ENCODE data around the gene NUP210.

- no peak for TF ChIP-seq CEBPB (IDR thresholded peaks at IDR 0.05; ENCODE audit: borderline replicate concordance, low read depth, low read length)
- TF ChIP-seq ASH2L (IDR thresholded peaks at IDR 0.05; ENCODE audit: insufficient read length, low read depth, low read length): no peak
- no peak for TF ChIP-seq POLR2A (IDR thresholded peaks at IDR 0.05; ENCODE audit: insufficient read depth in 1 of 2, low read depth in 2 of 2, low read length in 2 of 2)
- no peak for TF ChIP-seq MBNL3 (CRISPR knock-in tag; conservative IDR thresholded peaks at IDR 0.05)
- TF ChIP-seq CBFB (CRISPR knock-in tag; IDR thresholded peaks at IDR 0.05): no peak
- no peak for TF ChIP-seq HINFP (CRISPR knock-in tag; IDR thresholded peaks at IDR 0.05; ENCODE audit: low read depth)
- no peak for TF ChIP-seq MEIS2 (CRISPR knock-in tag; IDR thresholded peaks at IDR 0.05)
- no peak for TF ChIP-seq NR2F1 (CRISPR knock-in tag; IDR thresholded peaks at IDR 0.05)
- no peak for TF ChIP-seq ZNF496 (CRISPR knock-in tag; IDR thresholded peaks at IDR 0.05; ENCODE audit: insufficient replicate concordance)
- TF ChIP-seq HDAC1 (CRISPR knock-in tag; IDR thresholded peaks at IDR 0.05): no peak
- TF ChIP-seq ZBTB7A (CRISPR knock-in tag; IDR thresholded peaks at IDR 0.05): no peak
- TF ChIP-seq, protein P1, sequence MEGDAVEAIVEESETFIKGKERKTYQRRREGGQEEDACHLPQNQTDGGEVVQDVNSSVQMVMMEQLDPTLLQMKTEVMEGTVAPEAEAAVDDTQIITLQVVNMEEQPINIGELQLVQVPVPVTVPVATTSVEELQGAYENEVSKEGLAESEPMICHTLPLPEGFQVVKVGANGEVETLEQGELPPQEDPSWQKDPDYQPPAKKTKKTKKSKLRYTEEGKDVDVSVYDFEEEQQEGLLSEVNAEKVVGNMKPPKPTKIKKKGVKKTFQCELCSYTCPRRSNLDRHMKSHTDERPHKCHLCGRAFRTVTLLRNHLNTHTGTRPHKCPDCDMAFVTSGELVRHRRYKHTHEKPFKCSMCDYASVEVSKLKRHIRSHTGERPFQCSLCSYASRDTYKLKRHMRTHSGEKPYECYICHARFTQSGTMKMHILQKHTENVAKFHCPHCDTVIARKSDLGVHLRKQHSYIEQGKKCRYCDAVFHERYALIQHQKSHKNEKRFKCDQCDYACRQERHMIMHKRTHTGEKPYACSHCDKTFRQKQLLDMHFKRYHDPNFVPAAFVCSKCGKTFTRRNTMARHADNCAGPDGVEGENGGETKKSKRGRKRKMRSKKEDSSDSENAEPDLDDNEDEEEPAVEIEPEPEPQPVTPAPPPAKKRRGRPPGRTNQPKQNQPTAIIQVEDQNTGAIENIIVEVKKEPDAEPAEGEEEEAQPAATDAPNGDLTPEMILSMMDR (CRISPR knock-in tag; IDR thresholded peaks at IDR 0.05): no peak
- no peak for TF ChIP-seq DNMT1 (CRISPR knock-in tag; IDR thresholded peaks at IDR 0.05)
Observed at GRCh38 chr3:13345772-13346171, 74.3 kb downstream of the NUP210 start.

All from HepG2 (cell line).